GM12874 (cell line): ENCODE measurements around the gene OTOL1.

Experiments used
- TF ChIP-seq, protein P1 (sequence below): IDR thresholded peaks from 2 replicates; pipeline ENCODE4 v1.5.1; 2011; ENCODE audit warnings: low read depth, mild to moderate bottlenecking, control low read depth, low read length, moderate library complexity; ENCODE audit not compliant: insufficient read depth

The OTOL1 gene

DNA sequence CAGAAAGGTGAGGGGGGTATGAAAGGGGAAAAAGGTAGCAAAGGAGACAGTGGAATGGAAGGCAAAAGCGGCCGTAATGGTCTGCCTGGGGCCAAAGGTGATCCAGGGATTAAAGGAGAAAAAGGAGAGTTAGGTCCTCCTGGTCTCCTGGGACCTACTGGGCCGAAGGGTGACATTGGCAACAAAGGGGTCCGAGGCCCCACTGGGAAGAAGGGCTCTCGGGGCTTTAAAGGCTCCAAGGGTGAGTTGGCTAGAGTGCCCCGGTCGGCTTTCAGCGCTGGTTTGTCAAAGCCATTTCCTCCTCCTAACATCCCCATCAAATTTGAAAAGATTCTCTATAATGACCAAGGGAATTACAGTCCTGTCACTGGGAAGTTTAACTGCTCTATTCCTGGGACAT, 6.7 kb downstream of the OTOL1 start:
- TF ChIP-seq, protein P1, sequence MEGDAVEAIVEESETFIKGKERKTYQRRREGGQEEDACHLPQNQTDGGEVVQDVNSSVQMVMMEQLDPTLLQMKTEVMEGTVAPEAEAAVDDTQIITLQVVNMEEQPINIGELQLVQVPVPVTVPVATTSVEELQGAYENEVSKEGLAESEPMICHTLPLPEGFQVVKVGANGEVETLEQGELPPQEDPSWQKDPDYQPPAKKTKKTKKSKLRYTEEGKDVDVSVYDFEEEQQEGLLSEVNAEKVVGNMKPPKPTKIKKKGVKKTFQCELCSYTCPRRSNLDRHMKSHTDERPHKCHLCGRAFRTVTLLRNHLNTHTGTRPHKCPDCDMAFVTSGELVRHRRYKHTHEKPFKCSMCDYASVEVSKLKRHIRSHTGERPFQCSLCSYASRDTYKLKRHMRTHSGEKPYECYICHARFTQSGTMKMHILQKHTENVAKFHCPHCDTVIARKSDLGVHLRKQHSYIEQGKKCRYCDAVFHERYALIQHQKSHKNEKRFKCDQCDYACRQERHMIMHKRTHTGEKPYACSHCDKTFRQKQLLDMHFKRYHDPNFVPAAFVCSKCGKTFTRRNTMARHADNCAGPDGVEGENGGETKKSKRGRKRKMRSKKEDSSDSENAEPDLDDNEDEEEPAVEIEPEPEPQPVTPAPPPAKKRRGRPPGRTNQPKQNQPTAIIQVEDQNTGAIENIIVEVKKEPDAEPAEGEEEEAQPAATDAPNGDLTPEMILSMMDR, result no peak

DNA sequence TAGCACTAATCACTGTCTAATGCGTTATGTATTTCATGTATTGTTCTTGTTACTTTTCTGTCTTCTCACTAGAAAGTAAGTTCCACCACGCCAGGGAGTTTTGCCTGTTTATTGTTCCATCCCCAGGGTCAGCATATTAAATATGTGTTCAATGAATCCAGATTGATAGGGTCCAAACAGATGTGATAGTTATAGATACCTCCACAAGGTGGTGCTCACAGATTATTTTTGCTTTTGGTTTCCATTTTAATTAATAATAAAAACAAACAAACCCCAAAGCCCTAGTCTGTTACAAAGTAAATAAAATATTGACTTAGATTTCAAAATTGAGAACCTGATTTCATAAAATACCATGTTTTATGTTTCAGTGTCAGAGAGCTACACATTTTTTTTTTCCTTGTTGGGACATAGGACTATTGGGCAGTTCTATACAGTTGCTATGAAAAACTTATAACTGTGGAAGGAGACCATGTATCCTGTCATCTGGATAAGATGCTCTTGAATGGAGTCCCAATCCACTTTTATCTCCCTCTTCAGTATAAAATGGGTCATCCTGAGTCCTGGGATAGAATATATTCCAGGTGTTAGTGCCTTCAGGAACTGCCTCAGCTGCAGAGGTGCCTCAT, 12.4 kb downstream of the OTOL1 start:
- TF ChIP-seq, protein P1, result 0 out of 2 replicates have a peak, but pooled peaks have one; percentile 10

DNA sequence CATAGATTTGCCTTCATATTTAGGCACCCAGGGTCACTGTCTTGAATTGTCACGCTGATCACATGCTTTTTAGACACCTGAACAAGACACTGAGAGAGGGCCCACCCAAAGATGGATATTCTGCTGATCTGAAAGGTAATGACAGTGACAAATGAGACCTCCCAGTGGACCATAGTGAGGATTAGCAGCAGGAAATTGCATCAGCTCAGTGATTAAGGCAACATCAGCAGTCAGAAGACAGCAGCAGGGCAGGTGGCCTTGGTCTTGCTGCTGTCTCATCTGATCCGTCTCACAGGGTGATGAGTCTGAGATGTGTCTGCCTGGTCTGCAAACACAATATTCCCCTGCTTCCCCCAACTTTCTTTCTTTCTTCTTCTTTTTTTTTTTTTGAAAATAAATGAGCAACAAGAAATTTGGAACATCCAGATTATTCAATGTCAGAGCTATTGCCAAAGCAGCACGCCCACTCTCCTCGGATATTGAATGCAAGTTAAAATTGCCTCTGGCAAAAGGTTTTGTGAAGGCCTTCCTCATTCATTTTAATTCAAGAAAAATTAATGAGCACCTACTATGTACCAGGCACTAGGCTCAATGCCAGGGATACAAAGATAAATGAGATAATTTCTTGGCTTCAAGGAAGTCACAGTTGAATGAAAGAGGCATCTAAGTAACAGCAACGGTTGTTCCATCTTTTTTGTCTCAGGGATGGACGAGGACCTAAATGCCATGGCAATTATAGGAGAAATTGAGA, 14.1 kb downstream of the OTOL1 start:
- TF ChIP-seq, protein P1, result no peak

DNA sequence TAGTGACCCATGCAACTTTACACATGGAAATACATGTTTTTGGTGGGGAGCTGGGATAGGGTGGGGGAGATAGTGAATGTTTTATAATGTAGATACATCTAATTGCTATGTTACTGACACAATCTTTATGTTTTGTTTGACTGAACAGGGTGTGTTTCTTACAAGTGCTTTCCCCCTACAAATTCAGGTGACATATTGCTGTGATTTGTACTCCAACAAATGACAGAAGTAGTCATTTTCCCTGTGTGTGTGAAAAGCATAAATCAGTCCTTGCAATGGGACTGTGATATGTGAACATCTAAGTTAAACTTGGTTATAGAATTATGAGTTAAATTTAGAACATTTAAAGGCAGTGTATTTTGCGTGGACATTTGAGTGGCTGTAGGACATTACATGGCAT, 27.3 kb downstream of the OTOL1 start:
- TF ChIP-seq, protein P1, result no peak

DNA sequence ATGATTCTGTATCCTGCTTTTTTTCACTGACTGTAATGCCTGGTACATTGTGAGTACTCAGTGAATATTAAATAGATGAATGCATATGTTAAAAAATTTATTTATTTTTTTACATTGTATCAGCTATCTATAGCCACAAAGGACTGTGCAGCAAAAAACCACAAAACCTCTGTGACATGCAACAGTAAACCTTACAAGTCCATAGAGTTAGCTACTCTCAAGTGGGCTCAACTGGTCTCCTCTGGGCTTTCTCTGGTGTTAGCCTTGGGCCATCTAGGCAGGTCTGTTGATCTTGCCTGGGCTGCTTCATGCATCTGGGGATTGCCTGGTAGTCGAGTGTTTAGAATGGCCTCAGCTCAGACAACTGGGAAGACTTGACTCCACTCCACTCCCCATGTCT, 35.3 kb downstream of the OTOL1 start:
- TF ChIP-seq, protein P1, result no peak

DNA sequence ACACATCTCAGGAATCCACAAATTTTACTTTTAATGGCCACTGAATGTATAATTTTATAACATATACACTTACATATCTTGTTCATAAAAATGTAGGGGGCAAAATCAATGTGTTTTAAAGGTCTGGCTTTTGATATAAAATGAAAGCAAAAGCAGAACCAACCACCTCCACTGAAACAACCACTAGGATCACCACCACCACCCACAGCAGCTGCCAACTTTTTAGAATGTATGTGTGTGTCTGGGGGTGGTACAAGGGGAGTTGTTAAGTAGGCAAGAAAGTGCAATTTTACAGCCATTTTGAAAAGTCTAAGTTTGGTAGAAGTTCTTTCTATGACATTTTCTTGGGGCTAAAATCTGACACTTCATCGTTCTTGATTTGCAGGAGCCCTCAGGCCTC, 44.0 kb downstream of the OTOL1 start:
- TF ChIP-seq, protein P1, result no peak

DNA sequence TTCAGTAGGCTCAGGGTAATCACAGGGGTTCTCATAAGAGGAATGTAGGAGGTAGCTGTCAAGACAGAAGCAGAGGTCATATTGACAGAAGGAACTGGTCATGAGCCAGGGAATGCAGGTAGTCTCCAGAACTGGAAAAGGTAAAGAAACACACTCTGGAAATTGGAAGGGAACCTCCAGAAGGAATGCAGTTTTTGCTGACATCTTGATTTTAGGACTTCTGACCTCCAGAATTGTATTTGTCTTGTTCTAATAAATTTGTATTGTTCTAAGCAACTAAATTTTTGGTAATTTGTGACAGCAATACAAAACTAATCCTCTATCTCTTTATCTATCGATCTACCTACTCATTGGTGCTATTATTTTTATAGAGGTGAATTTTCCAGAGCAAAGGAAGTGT, 49.2 kb downstream of the OTOL1 start:
- TF ChIP-seq, protein P1, result no peak
